ENCODE results near the gene PCSK1.

PCSK1 gene

DNA sequence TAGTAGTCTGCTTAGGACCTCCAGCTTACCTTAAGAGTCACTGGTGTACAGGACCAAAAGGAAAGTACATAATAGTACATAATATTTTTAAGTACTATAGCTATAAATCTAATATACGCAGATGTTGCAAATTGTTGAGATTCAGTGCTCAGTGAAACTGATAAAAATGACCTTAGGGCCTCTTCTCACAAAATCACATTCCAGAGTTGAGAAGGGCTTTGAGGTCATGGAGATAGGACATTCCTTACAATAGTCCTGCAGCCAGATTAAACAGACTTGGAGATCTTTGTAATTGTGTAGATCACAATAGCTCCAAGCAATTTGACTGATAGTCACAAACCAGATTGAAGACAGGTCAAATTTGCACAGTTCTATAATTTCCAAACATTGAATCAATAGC, 37.7 kb upstream of the PCSK1 start:
- Histone ChIP-seq H3K79me2 (ENCODE audit: control insufficient read depth, low read length) (no peaks in the 10 kb centered on the region), H3F3A (ENCODE audit: control insufficient read depth, insufficient read depth) (no peaks in the 10 kb centered on the region), H3K4me1 (ENCODE audit: control insufficient read depth, low read length) (no peaks in the 10 kb centered on the region), H3K9me3 (ENCODE audit: control insufficient read depth, insufficient read depth, low read length) (no peaks in the 10 kb centered on the region), H3K4me3 (ENCODE audit: low read length) (no peak overlapping the region), H3K4me2 (ENCODE audit: low read length) (no peak overlapping the region), H3K9me2 (replicated peaks; ENCODE audit: control insufficient read depth, low read length) (no peaks in the 10 kb centered on the region), H3K27me3 (ENCODE audit: control insufficient read depth, low read length) (no peaks in the 10 kb centered on the region), H3K27ac (ENCODE audit: low read depth, low read length) (no peak overlapping the region), H3K36me3 (ENCODE audit: control insufficient read depth, low read length) (no peaks in the 10 kb centered on the region), H4K20me1 (ENCODE audit: control insufficient read depth, insufficient read depth, low read depth, low read length) (no peaks in the 10 kb centered on the region)
- TF ChIP-seq EZH2phosphoT487 (IDR thresholded peaks at IDR 0.05; ENCODE audit: borderline replicate concordance, low read length), result no peak

DNA sequence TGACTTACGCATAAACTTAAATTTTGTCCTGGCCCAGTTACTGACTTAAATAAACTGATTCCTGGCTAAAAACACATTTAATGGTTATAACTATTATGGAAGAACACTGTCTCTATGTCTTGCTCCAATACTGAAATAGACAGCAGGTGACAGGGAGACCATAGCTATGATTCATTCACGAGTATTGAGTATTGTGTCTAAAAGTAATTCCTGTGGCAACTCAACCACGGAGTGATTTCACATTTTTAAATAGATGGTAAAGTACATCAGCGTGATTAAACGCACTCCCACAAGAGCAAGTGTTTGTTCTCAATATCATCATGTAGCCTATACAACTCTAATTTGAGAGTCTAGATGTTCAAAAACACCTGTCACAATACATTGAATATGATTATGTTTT, 35.9 kb upstream of the PCSK1 start:
- Histone ChIP-seq H3K79me2 (ENCODE audit: control insufficient read depth, low read length) (no peaks in the 10 kb centered on the region), H3K27ac (ENCODE audit: low read depth, low read length) (no peak overlapping the region), H3K4me1 (ENCODE audit: control insufficient read depth, low read length) (no peaks in the 10 kb centered on the region), H3K27me3 (ENCODE audit: control insufficient read depth, low read length) (no peaks in the 10 kb centered on the region), H4K20me1 (ENCODE audit: control insufficient read depth, insufficient read depth, low read depth, low read length) (no peaks in the 10 kb centered on the region), H3K4me2 (ENCODE audit: low read length) (no peak overlapping the region), H3K9me3 (ENCODE audit: control insufficient read depth, insufficient read depth, low read length) (no peaks in the 10 kb centered on the region), H3K36me3 (ENCODE audit: control insufficient read depth, low read length) (no peaks in the 10 kb centered on the region), H3F3A (ENCODE audit: control insufficient read depth, insufficient read depth) (no peaks in the 10 kb centered on the region), H3K9me2 (replicated peaks; ENCODE audit: control insufficient read depth, low read length) (no peaks in the 10 kb centered on the region), H3K4me3 (ENCODE audit: low read length) (no peak overlapping the region)
- TF ChIP-seq, protein P1, sequence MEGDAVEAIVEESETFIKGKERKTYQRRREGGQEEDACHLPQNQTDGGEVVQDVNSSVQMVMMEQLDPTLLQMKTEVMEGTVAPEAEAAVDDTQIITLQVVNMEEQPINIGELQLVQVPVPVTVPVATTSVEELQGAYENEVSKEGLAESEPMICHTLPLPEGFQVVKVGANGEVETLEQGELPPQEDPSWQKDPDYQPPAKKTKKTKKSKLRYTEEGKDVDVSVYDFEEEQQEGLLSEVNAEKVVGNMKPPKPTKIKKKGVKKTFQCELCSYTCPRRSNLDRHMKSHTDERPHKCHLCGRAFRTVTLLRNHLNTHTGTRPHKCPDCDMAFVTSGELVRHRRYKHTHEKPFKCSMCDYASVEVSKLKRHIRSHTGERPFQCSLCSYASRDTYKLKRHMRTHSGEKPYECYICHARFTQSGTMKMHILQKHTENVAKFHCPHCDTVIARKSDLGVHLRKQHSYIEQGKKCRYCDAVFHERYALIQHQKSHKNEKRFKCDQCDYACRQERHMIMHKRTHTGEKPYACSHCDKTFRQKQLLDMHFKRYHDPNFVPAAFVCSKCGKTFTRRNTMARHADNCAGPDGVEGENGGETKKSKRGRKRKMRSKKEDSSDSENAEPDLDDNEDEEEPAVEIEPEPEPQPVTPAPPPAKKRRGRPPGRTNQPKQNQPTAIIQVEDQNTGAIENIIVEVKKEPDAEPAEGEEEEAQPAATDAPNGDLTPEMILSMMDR (IDR thresholded peaks at IDR 0.05; ENCODE audit: low read depth, low read length, poor library complexity, severe bottlenecking), result no peak
- TF ChIP-seq EZH2phosphoT487 (IDR thresholded peaks at IDR 0.05; ENCODE audit: borderline replicate concordance, low read length), result no peak

DNA sequence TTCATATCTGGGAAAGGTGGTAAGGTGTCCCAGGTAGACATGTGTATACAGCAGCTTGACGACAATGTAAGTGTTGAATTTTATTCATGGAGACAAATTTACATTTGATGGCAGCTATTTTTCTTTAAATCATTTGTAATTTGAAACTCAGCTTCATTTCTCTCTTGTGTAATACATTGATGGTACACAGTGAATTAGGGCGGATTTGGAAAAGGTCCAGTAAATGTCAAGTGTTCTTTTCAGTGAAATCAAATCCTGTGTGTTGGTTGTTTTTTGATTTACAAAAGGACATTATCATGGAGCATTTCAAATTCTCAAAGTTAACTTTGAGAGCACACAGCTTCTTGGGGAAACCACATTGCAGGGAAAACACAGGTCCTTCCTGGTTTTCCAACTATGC, 30.0 kb upstream of the PCSK1 start:
- no peak overlapping the region for H3K4me2 ChIP-seq (ENCODE audit: low read length)

DNA sequence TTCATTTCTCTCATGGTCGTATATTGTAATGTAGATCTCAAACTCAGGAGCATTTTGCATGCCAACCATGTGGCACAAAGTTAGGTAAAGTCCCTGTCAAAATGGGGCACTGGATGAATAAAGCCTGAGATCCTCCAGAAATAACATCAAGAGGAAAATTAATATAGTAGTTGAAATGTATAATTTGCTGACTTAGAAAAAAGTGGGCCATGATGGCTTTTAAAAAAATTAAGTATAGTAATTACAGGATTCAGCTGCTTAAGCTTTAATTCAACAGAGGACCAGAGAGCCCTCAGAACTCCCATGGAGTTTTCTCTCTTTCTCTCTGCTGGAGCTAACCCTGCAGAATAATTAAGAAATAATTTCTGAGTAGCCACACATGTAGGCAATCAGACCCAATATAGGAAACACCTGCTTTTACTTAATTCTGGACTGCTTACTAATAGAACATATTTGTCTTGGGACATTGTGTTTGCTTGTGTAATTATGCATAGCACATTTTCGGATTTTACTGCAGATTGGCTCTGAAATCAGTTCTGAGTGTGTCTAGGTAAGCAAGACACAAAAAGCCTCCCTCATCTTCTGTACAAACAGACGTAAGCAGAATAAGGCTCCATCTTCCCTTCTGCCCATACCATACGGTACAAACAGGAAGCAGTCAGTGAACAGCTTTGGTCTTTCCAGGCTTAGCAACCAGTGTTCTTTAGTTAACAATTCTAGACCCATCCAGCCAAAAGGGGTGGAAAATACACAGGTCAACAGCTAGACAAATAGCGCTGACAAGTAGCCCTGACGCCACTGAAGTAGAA, 26.5 kb upstream of the PCSK1 start:
- Histone ChIP-seq H3K79me2 (ENCODE audit: control insufficient read depth, low read length) (no peaks in the 10 kb centered on the region), H3K4me1 (ENCODE audit: control insufficient read depth, low read length) (no peaks in the 10 kb centered on the region), H3K4me3 (ENCODE audit: low read length) (no peak overlapping the region), H3K4me2 (ENCODE audit: low read length) (no peak overlapping the region), H3K36me3 (ENCODE audit: control insufficient read depth, low read length) (no peaks in the 10 kb centered on the region), H3K27me3 (ENCODE audit: control insufficient read depth, low read length) (no peaks in the 10 kb centered on the region; the same call in 1 of the 2 replicates), H3K9me2 (replicated peaks; ENCODE audit: control insufficient read depth, low read length) (no peaks in the 10 kb centered on the region), H4K20me1 (ENCODE audit: control insufficient read depth, insufficient read depth, low read depth, low read length) (no peaks in the 10 kb centered on the region), H3K9me3 (ENCODE audit: control insufficient read depth, insufficient read depth, low read length) (no peaks in the 10 kb centered on the region), H3K27ac (ENCODE audit: low read depth, low read length) (no peak overlapping the region), H3F3A (ENCODE audit: control insufficient read depth, insufficient read depth) (no peaks in the 10 kb centered on the region)
- TF ChIP-seq, protein P1 (IDR thresholded peaks at IDR 0.05; ENCODE audit: low read depth, low read length, poor library complexity, severe bottlenecking), result no peak
- TF ChIP-seq EZH2phosphoT487 (IDR thresholded peaks at IDR 0.05; ENCODE audit: borderline replicate concordance, low read length), result no peak

More for the DNA sequence above, 30.0 kb upstream of the PCSK1 start:
- TF ChIP-seq, protein P1 (IDR thresholded peaks at IDR 0.05; ENCODE audit: low read depth, low read length, poor library complexity, severe bottlenecking), result no peak
- no peak for TF ChIP-seq EZH2phosphoT487 (IDR thresholded peaks at IDR 0.05; ENCODE audit: borderline replicate concordance, low read length)
- no peaks in the 10 kb centered on the region for H3K9me2 ChIP-seq (replicated peaks; ENCODE audit: control insufficient read depth, low read length)
- no peaks in the 10 kb centered on the region for H3K79me2 ChIP-seq (ENCODE audit: control insufficient read depth, low read length)
- H3K36me3 ChIP-seq (ENCODE audit: control insufficient read depth, low read length), result no peaks in the 10 kb centered on the region
- H3K27ac ChIP-seq (ENCODE audit: low read depth, low read length), result no peak overlapping the region
- no peaks in the 10 kb centered on the region for H4K20me1 ChIP-seq (ENCODE audit: control insufficient read depth, insufficient read depth, low read depth, low read length)
- H3K4me3 ChIP-seq (ENCODE audit: low read length), result no peak overlapping the region
- no peaks in the 10 kb centered on the region; the same call in 1 of the 2 replicates for H3K27me3 ChIP-seq (ENCODE audit: control insufficient read depth, low read length)
- H3K4me1 ChIP-seq (ENCODE audit: control insufficient read depth, low read length), result no peaks in the 10 kb centered on the region
- H3F3A ChIP-seq (ENCODE audit: control insufficient read depth, insufficient read depth), result no peaks in the 10 kb centered on the region
- no peaks in the 10 kb centered on the region for H3K9me3 ChIP-seq (ENCODE audit: control insufficient read depth, insufficient read depth, low read length)
